K562 (cell line): ENCODE results near the gene SLC4A9. TPM values are rescaled to one million over a fixed set of nuclear protein-coding genes. Genes with fewer than 3 reads are reported as not detected.

Source experiments
- CHD7 ChIP-seq: fragments of 200-600 bp; sonication (generic); IDR thresholded peaks from one replicate; pipeline ENCODE4 v1.6.1; 2012; ENCODE audit warnings: mild to moderate bottlenecking, low read depth, low read length, inconsistent platforms
- KLF10 ChIP-seq: fragments of 250-450 bp; sonication (Bioruptor Pico); IDR thresholded peaks from 2 replicates; pipeline ENCODE4 v1.6.1; 2021; ENCODE audit warnings: matching md5 sums
- RB1 ChIP-seq: fragments of 450-650 bp; IDR thresholded peaks from 2 replicates; pipeline ENCODE4 v1.6.1; 2017; ENCODE audit warnings: low read depth, mild to moderate bottlenecking
- SP2 ChIP-seq: IDR thresholded peaks from 2 replicates; pipeline ENCODE4 v1.6.1; 2011; ENCODE audit warnings: mild to moderate bottlenecking, low read depth, low read length, moderate library complexity; ENCODE audit not compliant: poor library complexity, severe bottlenecking; ENCODE audit errors: extremely low read depth
- XRCC4 ChIP-seq: IDR thresholded peaks from one replicate; pipeline ENCODE4 v1.6.1; 2011; ENCODE audit not compliant: insufficient read depth, insufficient read length; ENCODE audit errors: extremely low read depth
- polyA plus RNA-seq, 8 experiments: library from polyadenylated mRNA; depleted of rRNA in 4 of 8; stranded (reverse) in 5 of 8; unstranded in 3 of 8; fragments of >200 nt; fragmentation: Nextera tagmentation in 2 of 8; fragmentation: Illumina TruSeq in 1 of 8; extraction: Ambion mirVana in 2 of 8; extraction: Trizol in 1 of 8; gene quantifications; 2 replicates each; pipeline versions ENCODE4 v1.2.1 to v1.2.3, GENCODE V29; 2011 to 2014; ENCODE audit warnings: inconsistent platforms in 1 of 8, missing spikeins in 1 of 8
- total RNA-seq, 7 experiments: library from RNA; depleted of rRNA in 6 of 7; stranded (reverse); fragments of >200 nt in 6 of 7; fragmentation: Illumina TruSeq in 2 of 7; extraction: Trizol in 2 of 7; gene quantifications; 2 replicates each; pipeline versions ENCODE4 v1.2.1 to v1.2.3, GENCODE V29; 2011 to 2021; ENCODE audit warnings: low replicate concordance in 1 of 7

SLC4A9 gene
- total and polyA plus RNA-seq, 9 of the 15 experiments (the other 6 are each of a cell fraction or from before 2014, with no cell fraction given), result 0.05 to 0.13 TPM; not detected in 7

GRCh38 chr5:140362311-140362710 is 2.3 kb downstream of the SLC4A9 start (continued):
- TF ChIP-seq SP2 (no peak), CHD7 (no peak), KLF10 (no peak), XRCC4 (no peak), RB1 (no peak)
